Retina (tissue), 1 donor: Measurements from ENCODE around the gene TPRX2.
"Not testable (repeated sequence)": the region's sequence is repeated elsewhere in the genome, so short reads cannot be mapped to it uniquely, and the experiment has no call there.

ENCODE experiments used
- DNase-seq: peaks from one replicate; pipeline ENCODE4 v3.0.0-alpha.2; 2016

Gene TPRX2, protein sequence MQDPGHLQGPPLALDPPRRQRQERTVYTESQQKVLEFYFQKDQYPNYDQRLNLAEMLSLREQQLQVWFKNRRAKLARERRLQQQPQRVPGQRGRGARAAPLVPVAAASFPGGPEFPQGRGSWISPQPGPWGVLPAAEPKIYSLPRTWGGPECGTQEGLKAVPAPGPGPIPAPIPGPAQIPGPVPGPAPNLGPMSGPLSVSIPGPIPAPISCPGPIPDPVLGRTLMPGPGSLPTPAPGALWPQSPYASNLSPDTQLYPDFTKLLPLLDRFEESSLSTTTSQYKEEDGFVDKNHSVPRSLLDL

GRCh38 chr19:47858646-47859285 is at the start of gene TPRX2:
TPRX2 (plus strand) TSS chr19:47859235; CDS start chr19:47859247, 12 bp downstream.
- not testable (repeated sequence) for DNase-seq

GRCh38 chr19:47813304-47813994 is 45.6 kb upstream of the TPRX2 start:
- peak; percentile 79 for DNase-seq

- DNase-seq, result no peak
These were observed 45.1 kb upstream of the TPRX2 start for GRCh38 chr19:47813995-47814328.

DNA sequence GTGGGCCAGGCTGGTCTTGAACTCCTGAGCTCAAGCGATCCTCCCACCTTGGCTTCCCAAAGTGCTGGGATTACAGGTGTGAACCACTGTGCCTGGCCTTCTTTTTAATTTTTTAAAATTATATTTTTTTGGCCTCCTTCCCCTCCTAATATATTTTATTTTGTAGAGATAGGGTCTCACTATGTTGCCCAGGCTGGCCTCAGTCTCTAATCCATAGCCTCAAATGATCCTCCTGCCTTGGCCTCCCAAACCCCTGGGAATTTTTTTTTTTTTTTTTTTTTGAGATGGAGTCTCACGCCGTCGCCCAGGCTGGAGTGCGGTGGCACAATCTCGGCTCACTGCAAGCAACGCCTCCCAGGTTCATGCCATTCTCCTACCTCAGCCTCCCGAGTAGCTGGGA is 42.8 kb upstream of the TPRX2 start:
- not testable (repeated sequence) for DNase-seq

DNA sequence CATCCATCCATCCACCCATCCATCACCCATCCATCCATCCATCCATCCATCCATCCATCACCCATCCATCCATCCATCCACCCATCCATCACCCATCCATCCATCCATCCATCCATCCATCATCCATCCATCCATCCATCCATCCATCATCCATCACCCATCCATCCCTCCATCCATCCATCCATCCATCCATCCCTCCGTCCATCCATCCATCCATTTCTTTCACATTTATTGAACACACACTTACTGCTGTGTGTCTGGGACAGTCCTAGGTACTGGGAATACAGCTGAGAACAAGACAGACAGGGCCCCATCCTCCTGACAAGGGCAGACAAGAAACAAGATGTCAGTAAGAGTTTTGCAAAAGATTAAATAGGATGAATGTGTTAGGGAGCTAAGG is 40.8 kb upstream of the TPRX2 start:
- not testable (repeated sequence) for DNase-seq

DNA sequence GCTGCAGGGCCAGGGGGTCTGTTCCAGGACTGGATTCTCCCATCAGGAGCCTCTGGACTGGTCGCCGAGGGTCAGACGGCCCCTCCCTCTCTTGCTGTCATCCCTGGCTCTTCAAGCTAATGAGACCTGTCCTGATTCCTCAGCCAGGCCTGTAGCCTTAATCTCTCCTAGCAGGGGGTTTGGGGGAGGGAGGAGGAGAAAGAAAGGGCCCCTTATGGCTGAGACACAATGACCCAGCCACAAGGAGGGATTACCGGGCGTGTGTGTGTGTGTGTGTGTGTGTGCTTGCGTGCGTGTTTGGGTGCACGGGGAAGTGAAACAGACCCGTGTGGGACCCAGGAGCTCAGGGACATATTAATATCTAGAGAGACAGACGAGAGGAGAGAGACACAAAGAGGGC is 39.2 kb upstream of the TPRX2 start:
- DNase-seq, result peak; percentile 81

DNA sequence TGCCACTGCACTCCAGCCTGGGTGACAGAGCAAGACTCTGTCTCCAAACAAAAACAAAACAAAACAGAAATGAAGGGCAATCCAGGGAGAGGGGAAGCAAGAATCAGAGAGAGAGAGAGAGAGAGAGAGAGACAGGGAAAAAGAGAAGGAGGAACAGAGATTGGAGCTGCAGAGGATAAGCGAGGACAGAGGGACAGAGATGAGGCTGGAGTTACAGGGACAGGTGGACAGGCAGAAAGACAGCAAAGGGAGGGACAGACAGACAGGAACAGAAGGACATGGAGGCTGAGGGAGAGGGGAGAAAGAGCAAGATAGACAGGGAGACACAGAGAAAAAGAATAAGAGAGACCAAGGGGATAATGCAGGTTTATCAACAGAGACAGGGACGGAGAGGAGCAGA is 38.6 kb upstream of the TPRX2 start:
- DNase-seq, result no peak

- DNase-seq, result no peak
These were observed 37.5 kb upstream of the TPRX2 start, which contains the start of gene CRX for GRCh38 chr19:47821460-47822020. CRX (plus strand) TSS chr19:47821937; CDS start chr19:47834444, 12,507 bp downstream.

DNA sequence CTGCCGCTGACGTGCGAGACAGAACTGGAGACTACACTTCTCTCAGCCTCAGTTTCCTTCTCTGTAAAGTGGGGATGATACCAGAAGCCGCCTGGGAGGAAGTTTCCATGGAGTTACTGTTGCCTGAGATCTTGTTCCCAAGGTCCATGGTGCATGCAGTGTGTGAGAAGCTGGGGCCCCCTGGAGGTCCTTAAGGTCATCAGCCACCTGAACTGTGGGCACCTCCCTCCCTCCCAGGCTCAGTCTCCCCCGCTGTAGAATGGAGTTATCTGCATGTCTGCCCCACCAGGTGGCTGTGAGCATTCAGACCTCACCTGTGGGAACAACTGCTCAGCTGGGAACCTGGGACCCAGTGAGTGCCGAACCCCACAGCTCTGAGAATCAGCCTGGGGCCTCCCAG is 34.6 kb upstream of the TPRX2 start:
- DNase-seq, result no peak

GRCh38 chr19:47826800-47827199 is 32.2 kb upstream of the TPRX2 start:
- no peak for DNase-seq

- no peak for DNase-seq
These were observed 26.3 kb upstream of the TPRX2 start for GRCh38 chr19:47832723-47833122.

DNA sequence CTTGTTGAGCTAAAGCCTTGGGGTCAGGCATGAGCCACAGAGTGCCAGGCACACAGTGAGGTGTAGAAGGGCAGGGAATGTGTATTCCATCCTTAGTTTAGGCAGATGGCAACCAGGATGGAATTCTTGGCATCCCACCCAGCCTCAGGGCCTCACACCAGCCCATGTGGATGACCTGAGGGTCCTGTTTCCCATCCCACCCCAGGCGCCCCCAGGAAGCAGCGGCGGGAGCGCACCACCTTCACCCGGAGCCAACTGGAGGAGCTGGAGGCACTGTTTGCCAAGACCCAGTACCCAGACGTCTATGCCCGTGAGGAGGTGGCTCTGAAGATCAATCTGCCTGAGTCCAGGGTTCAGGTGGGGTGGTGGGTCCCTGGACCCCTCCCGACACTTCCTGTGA is 23.0 kb upstream of the TPRX2 start:
- no peak for DNase-seq

DNA sequence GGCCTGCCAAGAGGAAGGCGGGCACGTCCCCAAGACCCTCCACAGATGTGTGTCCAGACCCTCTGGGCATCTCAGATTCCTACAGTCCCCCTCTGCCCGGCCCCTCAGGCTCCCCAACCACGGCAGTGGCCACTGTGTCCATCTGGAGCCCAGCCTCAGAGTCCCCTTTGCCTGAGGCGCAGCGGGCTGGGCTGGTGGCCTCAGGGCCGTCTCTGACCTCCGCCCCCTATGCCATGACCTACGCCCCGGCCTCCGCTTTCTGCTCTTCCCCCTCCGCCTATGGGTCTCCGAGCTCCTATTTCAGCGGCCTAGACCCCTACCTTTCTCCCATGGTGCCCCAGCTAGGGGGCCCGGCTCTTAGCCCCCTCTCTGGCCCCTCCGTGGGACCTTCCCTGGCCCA is 19.6 kb upstream of the TPRX2 start:
- DNase-seq, result no peak

DNA sequence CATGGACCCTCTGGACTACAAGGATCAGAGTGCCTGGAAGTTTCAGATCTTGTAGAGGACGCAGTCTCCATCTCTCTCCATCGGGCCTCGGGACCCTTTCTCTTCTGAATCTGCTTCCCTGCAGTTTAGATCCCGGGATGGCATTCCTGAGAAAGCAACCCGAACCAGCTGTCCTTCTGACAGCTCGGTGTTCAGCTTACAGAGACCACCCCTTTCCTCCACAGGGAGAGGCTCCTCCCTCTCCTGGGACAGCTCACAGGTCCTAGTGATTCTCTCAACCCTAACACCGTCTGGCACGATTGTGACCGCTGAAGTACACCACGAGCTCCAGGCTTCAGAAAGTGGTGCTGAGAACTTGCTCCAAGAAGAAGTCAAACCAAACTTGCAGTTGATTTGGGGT is 19.1 kb upstream of the TPRX2 start:
- DNase-seq, result peak; percentile 27

GRCh38 chr19:47842941-47843340 is 16.1 kb upstream of the TPRX2 start:
- DNase-seq, result no peak

- DNase-seq, result no peak
These were observed 10.6 kb upstream of the TPRX2 start for GRCh38 chr19:47848425-47848822.

DNA sequence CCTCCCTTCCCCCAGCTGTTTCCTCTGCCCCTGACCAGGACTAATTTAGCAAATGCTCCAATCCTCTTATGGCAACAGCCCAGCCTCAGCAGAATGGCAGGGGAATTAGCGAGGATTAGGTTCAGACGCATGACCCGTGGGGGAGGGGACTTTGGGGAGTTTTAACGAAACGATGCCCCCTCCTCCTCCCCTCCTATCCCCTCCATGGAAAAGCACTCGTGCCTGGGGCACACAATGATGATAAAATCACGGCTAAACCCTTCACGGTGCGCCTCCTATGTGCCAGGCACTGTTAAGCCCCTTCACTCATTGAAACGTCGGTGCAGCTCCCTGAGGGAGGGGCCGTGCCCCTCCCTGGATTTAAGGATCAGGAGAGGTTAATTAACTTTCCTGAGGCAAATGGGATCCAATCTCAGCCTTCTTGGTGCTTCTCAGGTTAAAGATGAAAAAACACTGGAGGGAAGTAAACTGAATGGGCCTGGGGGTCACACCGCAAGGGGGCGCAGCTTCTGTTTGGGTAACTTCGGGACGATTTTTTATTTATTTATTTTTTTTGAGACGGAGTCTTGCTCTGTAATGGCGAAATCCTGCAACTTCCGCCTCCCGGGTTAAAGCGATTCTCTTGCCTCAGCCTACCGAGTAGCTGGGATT is 10.1 kb upstream of the TPRX2 start:
- peak; percentile 62 for DNase-seq

DNA sequence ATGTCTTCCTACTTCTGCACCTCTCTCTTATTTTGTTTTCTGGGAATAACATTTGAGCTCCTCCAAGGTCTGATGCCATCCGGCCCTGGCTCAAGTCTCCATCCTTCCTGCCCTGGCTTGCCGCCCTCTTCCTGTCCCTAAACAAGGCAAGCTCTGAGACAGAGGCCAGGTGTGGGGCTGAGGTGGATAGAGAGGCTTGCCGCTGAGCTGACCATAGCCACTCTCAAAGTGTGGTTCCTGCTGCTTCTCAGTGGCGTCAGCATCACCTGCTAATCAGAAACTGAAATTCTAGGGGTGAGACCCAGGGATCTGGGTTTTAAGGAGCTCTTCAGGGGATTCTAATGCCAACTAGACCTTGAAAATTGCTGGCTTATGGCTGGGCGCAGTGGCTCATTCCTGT is 6.0 kb upstream of the TPRX2 start:
- DNase-seq, result no peak

DNA sequence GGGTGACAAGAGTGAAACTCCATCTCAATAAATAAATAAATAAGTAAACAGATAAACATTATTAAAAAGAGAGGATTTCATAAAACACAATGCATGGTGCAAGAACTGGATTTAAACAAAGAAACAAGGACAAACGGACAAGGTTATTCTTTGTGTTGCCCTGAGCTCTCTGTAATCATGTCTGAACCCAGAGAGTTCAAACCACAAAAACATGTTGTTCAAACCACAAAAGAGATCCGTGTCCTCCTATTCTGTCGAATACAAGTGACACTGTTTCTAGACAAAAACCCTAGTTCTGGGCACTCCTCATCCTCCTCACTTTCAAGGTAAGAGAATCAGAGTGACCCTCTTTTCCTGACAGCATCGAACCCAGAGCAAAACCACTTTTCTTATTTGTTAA is 4.6 kb upstream of the TPRX2 start:
- DNase-seq, result no peak

DNA sequence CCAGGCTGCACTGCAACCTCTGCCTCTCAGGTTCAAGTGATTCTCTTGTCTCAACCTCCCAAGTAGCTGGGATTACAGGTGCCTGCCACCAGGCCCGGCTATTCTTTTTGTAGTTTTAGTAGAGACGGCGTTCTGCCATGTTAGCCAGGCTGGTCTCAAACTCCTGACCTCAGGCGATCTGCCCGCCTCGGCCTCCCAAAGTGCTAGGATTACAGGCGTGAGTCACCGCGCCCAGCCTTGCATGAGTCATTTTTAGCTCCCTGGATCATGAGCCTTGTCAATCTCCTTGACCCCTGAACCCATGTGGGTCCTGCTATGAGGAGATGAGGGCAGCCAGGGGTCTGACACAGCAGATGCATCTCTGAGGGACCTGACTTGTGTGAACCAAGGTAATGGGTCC is 804 bp upstream of the TPRX2 start:
- DNase-seq, result not testable (repeated sequence)

DNA sequence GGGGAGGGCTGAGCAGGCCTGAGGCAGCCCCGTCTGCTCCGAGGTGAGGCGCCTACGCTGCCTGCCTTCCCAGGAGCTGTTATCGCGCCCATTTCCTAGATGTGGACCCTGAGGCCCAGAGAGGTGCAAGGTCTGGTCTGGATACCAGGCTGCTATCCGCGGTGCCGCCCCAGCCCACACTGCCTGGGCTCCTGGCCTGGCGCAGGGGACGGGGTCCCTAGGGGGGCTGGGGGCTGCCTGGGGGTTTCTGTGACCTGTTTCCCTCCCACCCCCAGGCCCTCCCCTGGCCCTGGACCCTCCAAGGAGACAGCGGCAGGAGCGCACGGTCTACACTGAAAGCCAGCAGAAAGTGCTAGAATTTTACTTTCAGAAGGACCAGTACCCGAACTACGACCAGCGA is 803 bp downstream of the TPRX2 start:
- not testable (repeated sequence) for DNase-seq

GRCh38 chr19:47860602-47861297 is 1.7 kb downstream of the TPRX2 start:
- DNase-seq, result no peak

DNA sequence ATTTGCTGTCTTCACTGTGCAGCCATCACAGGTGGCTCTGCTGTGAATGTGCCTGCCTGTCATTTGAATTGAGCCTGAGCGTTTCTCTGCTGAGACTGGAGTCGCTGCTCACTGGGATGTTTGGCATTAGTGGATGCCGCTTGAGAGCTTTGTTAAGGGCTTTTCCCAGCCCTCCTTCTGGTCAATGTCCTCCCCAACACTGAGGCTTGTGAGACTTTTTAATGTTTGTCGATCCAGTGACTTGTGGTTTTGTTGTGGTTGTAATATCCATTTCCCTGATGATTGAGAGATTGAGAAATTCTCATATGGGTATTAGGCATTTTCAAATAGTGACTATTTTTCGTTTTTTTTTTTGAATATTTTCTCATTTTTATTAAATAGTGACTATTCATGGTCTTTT is 2.6 kb downstream of the TPRX2 start:
- no peak for DNase-seq
